Measurements from ENCODE around the gene ART4. TPM values are rescaled to one million over a fixed set of nuclear protein-coding genes. Genes with fewer than 3 reads are reported as not detected.

The ART4 gene
- total RNA-seq, 1 donor from 2014 or later = not detected

DNA sequence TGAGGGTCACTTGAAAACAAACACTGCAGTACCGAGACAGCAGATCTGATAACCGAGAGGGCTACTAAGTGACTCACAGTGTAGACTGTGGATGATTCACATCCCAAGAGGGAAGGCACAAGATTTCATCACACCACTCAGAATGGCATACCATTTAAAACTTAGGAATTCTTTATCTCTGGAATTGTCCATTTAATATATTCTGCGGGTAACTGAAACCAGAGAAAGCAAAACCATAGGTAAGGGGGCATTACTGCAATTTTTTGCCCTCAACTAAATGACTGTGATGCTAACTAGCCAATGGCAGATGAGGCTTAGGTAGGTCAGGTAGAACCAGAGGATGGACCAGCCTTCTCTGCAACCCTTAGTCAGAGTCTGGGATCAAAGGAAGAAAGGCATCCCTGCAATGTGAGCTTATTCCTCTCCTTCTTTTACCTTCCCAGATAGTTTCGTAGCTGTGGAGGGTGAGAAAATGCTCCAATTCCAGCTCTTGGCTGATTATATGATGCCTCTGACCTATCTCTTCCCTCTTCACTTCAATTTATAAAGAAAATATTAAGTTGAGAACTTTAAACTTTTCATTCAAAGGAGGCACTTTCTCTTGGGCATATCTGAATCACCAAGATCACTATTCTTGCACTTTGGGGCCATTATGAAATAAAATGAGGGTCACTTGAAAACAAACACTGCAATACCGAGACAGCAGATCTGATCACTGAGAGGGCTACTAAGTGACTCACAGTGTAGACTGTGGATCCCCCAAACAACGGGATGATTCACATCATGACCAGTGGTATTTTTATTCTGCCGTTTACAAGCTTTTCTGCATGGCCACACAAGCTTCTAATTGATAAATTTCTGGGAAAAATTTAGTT, 6.8 kb downstream of the ART4 start:
- Histone ChIP-seq H3K36me3 (ENCODE audit: control insufficient read depth, insufficient read depth, low read length) (no peaks in the 10 kb centered on the region), H3K4me3 (ENCODE audit: low read depth, low read length) (no peak overlapping the region), H3K27me3 (ENCODE audit: control insufficient read depth, insufficient read depth, low read length) (no peaks in the 10 kb centered on the region)
- peak; percentile 65 for DNase-seq (ENCODE audit: low read depth)
- TF ChIP-seq, protein P1, sequence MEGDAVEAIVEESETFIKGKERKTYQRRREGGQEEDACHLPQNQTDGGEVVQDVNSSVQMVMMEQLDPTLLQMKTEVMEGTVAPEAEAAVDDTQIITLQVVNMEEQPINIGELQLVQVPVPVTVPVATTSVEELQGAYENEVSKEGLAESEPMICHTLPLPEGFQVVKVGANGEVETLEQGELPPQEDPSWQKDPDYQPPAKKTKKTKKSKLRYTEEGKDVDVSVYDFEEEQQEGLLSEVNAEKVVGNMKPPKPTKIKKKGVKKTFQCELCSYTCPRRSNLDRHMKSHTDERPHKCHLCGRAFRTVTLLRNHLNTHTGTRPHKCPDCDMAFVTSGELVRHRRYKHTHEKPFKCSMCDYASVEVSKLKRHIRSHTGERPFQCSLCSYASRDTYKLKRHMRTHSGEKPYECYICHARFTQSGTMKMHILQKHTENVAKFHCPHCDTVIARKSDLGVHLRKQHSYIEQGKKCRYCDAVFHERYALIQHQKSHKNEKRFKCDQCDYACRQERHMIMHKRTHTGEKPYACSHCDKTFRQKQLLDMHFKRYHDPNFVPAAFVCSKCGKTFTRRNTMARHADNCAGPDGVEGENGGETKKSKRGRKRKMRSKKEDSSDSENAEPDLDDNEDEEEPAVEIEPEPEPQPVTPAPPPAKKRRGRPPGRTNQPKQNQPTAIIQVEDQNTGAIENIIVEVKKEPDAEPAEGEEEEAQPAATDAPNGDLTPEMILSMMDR (IDR thresholded peaks at IDR 0.05; ENCODE audit: insufficient read depth, low read length, poor library complexity, severe bottlenecking) = no peak

DNA sequence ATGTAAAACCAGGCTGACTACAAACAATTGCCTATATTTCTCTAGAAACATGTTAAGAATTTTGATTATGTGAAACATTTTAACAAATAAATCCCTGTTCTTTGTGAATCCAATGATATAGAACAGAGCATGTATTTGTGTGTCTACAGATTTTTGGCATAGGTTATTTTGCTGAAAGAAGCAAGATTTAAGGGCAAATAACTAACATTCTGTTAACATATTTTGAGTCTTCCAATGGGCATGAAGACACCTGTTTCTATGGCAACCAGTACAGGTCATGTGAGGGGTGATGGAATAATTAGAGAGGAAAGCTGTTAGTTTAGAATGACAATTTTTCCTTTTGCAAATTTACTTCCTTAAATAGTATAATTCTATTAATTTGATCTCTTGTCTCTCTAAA, 8.8 kb downstream of the ART4 start:
- no peak for DNase-seq (ENCODE audit: low read depth)
- no peaks in the 10 kb centered on the region for H3K27me3 ChIP-seq (ENCODE audit: control insufficient read depth, insufficient read depth, low read length)
- H3K4me3 ChIP-seq (ENCODE audit: low read depth, low read length) = no peak overlapping the region
- TF ChIP-seq, protein P1 (IDR thresholded peaks at IDR 0.05; ENCODE audit: insufficient read depth, low read length, poor library complexity, severe bottlenecking) = no peak
- H3K36me3 ChIP-seq (ENCODE audit: control insufficient read depth, insufficient read depth, low read length) = no peaks in the 10 kb centered on the region

DNA sequence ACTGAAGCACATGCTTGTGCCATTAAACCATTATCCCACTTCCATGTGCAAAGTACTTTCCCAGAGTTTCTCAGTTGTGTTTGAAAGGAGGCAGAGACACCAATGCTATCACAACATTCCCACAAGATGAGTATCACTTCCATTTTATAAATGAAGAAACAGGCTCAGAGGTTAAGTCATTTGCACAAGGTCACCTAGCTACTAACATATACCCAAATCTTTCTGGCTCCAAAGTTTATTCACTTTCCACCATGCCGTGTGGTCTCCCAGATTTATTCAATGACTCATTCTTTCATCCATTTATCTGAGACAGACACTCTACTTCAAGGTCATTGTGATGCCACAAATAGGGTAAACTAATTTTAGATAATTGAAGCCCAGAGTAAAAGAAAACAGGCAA, 9.4 kb downstream of the ART4 start:
- Histone ChIP-seq H3K36me3 (ENCODE audit: control insufficient read depth, insufficient read depth, low read length) (no peaks in the 10 kb centered on the region), H3K4me3 (ENCODE audit: low read depth, low read length) (no peak overlapping the region), H3K27me3 (ENCODE audit: control insufficient read depth, insufficient read depth, low read length) (no peaks in the 10 kb centered on the region)
- DNase-seq (ENCODE audit: low read depth) = no peak
- TF ChIP-seq, protein P1 (IDR thresholded peaks at IDR 0.05; ENCODE audit: insufficient read depth, low read length, poor library complexity, severe bottlenecking) = no peak

DNA sequence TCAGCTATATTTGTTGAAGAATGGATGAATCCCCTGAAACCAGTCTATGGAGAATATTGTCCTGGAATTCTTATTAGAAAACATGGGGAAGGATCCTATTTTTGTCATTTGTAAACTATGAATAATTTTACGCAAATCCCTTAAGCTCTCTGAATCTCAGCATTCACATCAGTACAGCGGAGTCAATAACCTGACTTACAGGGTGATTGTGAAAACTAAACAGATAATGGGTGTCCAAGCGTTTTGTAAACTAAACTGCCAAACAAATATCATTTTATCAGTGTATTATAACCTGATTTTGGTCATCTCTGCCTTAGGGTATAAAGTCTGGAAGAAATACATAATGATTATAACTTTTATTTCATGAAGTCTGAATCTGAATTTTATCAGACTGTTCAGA, 10.0 kb downstream of the ART4 start:
- no peak for DNase-seq (ENCODE audit: low read depth)
- Histone ChIP-seq H3K4me3 (ENCODE audit: low read depth, low read length) (no peak overlapping the region), H3K36me3 (ENCODE audit: control insufficient read depth, insufficient read depth, low read length) (no peaks in the 10 kb centered on the region), H3K27me3 (ENCODE audit: control insufficient read depth, insufficient read depth, low read length) (no peaks in the 10 kb centered on the region)
- TF ChIP-seq, protein P1 (IDR thresholded peaks at IDR 0.05; ENCODE audit: insufficient read depth, low read length, poor library complexity, severe bottlenecking) = no peak

DNA sequence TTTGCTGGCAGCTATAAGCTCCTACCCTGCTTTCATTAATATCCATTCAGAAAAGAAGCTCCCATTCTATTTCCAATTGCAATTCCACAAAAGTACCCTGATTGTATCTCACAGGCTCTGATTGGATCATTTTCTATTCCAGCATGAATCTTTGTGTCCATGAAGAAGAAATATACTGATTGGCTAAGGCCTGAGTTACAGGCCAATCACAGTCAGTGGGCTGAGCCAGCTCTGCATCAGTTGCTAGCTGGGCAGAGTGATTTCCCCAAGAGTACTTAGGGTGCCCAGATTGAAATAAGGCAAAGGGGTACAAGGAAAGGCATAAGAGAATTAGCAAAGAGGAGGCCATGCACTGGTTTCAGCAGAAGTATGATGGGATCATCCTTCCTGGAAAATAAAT, 14.4 kb downstream of the ART4 start:
- TF ChIP-seq, protein P1 (IDR thresholded peaks at IDR 0.05; ENCODE audit: insufficient read depth, low read length, poor library complexity, severe bottlenecking) = no peak
- Histone ChIP-seq H3K4me3 (ENCODE audit: low read depth, low read length) (no peak overlapping the region), H3K36me3 (ENCODE audit: control insufficient read depth, insufficient read depth, low read length) (no peaks in the 10 kb centered on the region), H3K27me3 (ENCODE audit: control insufficient read depth, insufficient read depth, low read length) (no peaks in the 10 kb centered on the region)
- no peak for DNase-seq (ENCODE audit: low read depth)

DNA sequence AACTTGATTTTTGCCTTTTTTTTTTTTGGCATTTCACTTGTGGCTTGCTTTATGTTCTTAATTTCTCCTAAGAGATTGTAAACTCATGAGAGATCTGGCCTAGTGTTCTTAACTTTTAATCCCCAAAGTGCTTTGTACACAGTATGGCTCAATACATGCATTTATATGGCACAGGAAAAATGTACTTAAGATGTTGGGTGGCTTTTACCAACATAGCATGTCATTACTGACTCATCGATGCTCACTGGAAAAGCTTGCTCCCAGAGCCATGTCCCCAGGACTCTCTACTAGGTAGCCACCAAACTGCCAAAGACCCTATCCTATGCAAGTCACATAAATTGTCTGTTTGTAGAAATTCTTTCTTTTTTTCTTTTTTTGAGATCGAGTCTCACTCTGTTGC, 16.3 kb downstream of the ART4 start:
- TF ChIP-seq, protein P1 (IDR thresholded peaks at IDR 0.05; ENCODE audit: insufficient read depth, low read length, poor library complexity, severe bottlenecking) = no peak

More for the DNA sequence above, 16.3 kb downstream of the ART4 start:
- Histone ChIP-seq H3K27me3 (ENCODE audit: control insufficient read depth, insufficient read depth, low read length) (no peaks in the 10 kb centered on the region), H3K36me3 (ENCODE audit: control insufficient read depth, insufficient read depth, low read length) (no peaks in the 10 kb centered on the region), H3K4me3 (ENCODE audit: low read depth, low read length) (no peak overlapping the region)
- no peak for DNase-seq (ENCODE audit: low read depth)
